SK-N-SH (cell line): ENCODE results near the gene ODAD3. TPM values are rescaled to one million over a fixed set of nuclear protein-coding genes. Genes with fewer than 3 reads are reported as not detected.

Source experiments
- CTCF ChIA-PET: fragments of 300-600, 350-600 bp; formaldehyde crosslinking; extraction: SDS; loops from one replicate; lab custom pipeline; 2021; lab: Yijun Ruan, JAX
- POLR2A ChIA-PET: fragments of 350-600 bp; sonication (Branson Sonifier 250); formaldehyde crosslinking; extraction: SDS; loops from one replicate; lab custom pipeline; 2020; ENCODE audit warnings: antibody characterized with exemption, inconsistent platforms; lab: Yijun Ruan, JAX
- DNase-seq: peaks from one replicate; pipeline ENCODE4 v3.0.0; 2012
- H2AFZ ChIP-seq: fragments of 200-600 bp; sonication (generic); 2 replicates; pipeline ENCODE4 v1.8.1; 2016; ENCODE audit warnings: antibody characterized with exemption, mild to moderate bottlenecking, low read depth
- H3F3A ChIP-seq: fragments of 200-600 bp; sonication (generic); replicated peaks from 2 replicates; pipeline ENCODE3; 2016; ENCODE audit warnings: antibody characterized with exemption, mild to moderate bottlenecking; ENCODE audit not compliant: insufficient read depth
- H3K27ac ChIP-seq, 2 experiments: fragments of 200-500 bp in 1 of 2; fragments of 200-600 bp in 1 of 2; sonication (Bioruptor generic) in 1 of 2; sonication (generic), shearing (Covaris generic) in 1 of 2; 2 replicates each; pipeline versions ENCODE4 v1.5.1 to v1.6.1; 2014 to 2016; ENCODE audit warnings: low read depth in 2 of 2, inconsistent platforms in 1 of 2, low read length in 1 of 2, mild to moderate bottlenecking in 1 of 2, mixed read lengths in 1 of 2
- H3K27me3 ChIP-seq: fragments of 200-600 bp; sonication (generic), shearing (Covaris generic); 2 replicates; pipeline ENCODE4 v1.6.1; 2016; ENCODE audit warnings: mixed run types; ENCODE audit not compliant: insufficient read depth
- H3K36me3 ChIP-seq, 2 experiments: fragments of 200-500 bp in 1 of 2; fragments of 200-600 bp in 1 of 2; sonication (Bioruptor generic) in 1 of 2; sonication (generic) in 1 of 2; replicated peaks in 1 of 2; 2 replicates each; pipeline versions ENCODE3 to v1.5.1; 2014 to 2016; ENCODE audit warnings: low read length in 1 of 2, mild to moderate bottlenecking in 1 of 2; ENCODE audit not compliant: insufficient read depth in 2 of 2, control insufficient read depth in 1 of 2
- H3K4me1 ChIP-seq, 2 experiments: fragments of 200-500 bp in 1 of 2; fragments of 200-600 bp in 1 of 2; sonication (Bioruptor generic) in 1 of 2; sonication (generic), shearing (Covaris generic) in 1 of 2; 2 replicates each; pipeline versions ENCODE4 v1.5.1 to v1.6.1; 2014 to 2016; ENCODE audit warnings: low read depth in 1 of 2, low read length in 1 of 2, mixed run types in 1 of 2; ENCODE audit not compliant: insufficient read depth in 2 of 2, control insufficient read depth in 1 of 2
- H3K4me2 ChIP-seq: fragments of 200-600 bp; sonication (generic), shearing (Covaris generic); 2 replicates; pipeline ENCODE4 v1.6.1; 2017; ENCODE audit warnings: mixed run types
- H3K4me3 ChIP-seq, 2 experiments: fragments of 200-500 bp in 1 of 2; fragments of 200-600 bp in 1 of 2; sonication (Bioruptor generic) in 1 of 2; sonication (generic), shearing (Covaris generic) in 1 of 2; 2 replicates each; pipeline versions ENCODE4 v1.5.1 to v1.8.1; 2014 to 2016; ENCODE audit warnings: low read depth in 2 of 2, inconsistent platforms in 1 of 2, low read length in 1 of 2, mild to moderate bottlenecking in 1 of 2, mixed read lengths in 1 of 2, moderate library complexity in 1 of 2
- H3K79me2 ChIP-seq: fragments of 200-600 bp; sonication (generic); 2 replicates; pipeline ENCODE4 v1.8.1; 2017; ENCODE audit warnings: mild to moderate bottlenecking; ENCODE audit not compliant: insufficient read depth
- H3K9ac ChIP-seq: fragments of 200-600 bp; sonication (generic); 2 replicates; pipeline ENCODE4 v1.6.1; 2017; ENCODE audit warnings: mixed run types
- H3K9me2 ChIP-seq: fragments of 200-600 bp; sonication (generic); 2 replicates; pipeline ENCODE4 v1.6.1; 2017; ENCODE audit warnings: mixed run types
- H3K9me3 ChIP-seq: fragments of 200-600 bp; sonication (generic); 2 replicates; pipeline ENCODE4 v1.6.1; 2017; ENCODE audit warnings: mixed run types, mild to moderate bottlenecking, moderate library complexity
- H4K20me1 ChIP-seq: fragments of 200-600 bp; sonication (generic); 2 replicates; pipeline ENCODE4 v1.6.1; 2017; ENCODE audit warnings: mild to moderate bottlenecking, mixed run types; ENCODE audit not compliant: insufficient read depth
- ELF1 ChIP-seq: IDR thresholded peaks from 2 replicates; pipeline ENCODE4 v1.4.0; 2012
- EP300 ChIP-seq, 2 experiments: IDR thresholded peaks; 2 replicates each; pipeline versions ENCODE4 v1.4.0 to v1.6.1; 2012; ENCODE audit warnings: borderline replicate concordance in 1 of 2, low read depth in 1 of 2, low read length in 1 of 2
- EZH2phosphoT487 ChIP-seq: fragments of 200-600 bp; sonication (generic); IDR thresholded peaks from 2 replicates; pipeline ENCODE4 v1.6.1; 2017; ENCODE audit warnings: low read depth, mixed run types, mild to moderate bottlenecking, antibody characterized with exemption, moderate library complexity, borderline replicate concordance
- NFIC ChIP-seq: IDR thresholded peaks from 2 replicates; pipeline ENCODE4 v1.4.0; 2012; ENCODE audit warnings: borderline replicate concordance
- NRF1 ChIP-seq: IDR thresholded peaks from 2 replicates; pipeline ENCODE4 v1.6.1; 2012; ENCODE audit warnings: low read depth, mild to moderate bottlenecking, low read length
- RAD21 ChIP-seq: IDR thresholded peaks from 2 replicates; pipeline ENCODE4 v1.6.1; 2012; ENCODE audit warnings: mild to moderate bottlenecking, low read length
- RCOR1 ChIP-seq: fragments of 150-350 bp; IDR thresholded peaks from 2 replicates; pipeline ENCODE4 v1.6.1; 2017; ENCODE audit warnings: antibody characterized with exemption, low read length
- SMC3 ChIP-seq: IDR thresholded peaks from 2 replicates; pipeline ENCODE4 v1.6.1; 2012; ENCODE audit warnings: low read depth, low read length, improper control_type of control experiment
- TAF1 ChIP-seq: IDR thresholded peaks from 2 replicates; pipeline ENCODE4 v1.6.1; 2012; ENCODE audit warnings: low read depth, mild to moderate bottlenecking, low read length, moderate library complexity, borderline replicate concordance
- TCF12 ChIP-seq: IDR thresholded peaks from 2 replicates; pipeline ENCODE4 v1.4.0; 2012
- TEAD4 ChIP-seq: IDR thresholded peaks from 2 replicates; pipeline ENCODE4 v1.4.0; 2012; ENCODE audit warnings: mild to moderate bottlenecking, borderline replicate concordance; ENCODE audit not compliant: insufficient read depth
- YY1 ChIP-seq: IDR thresholded peaks from 2 replicates; pipeline ENCODE4 v1.4.0; 2012; ENCODE audit warnings: low read depth, mild to moderate bottlenecking
- WGBS: methylation state at CpG from one replicate; pipeline ENCODE4 v1.1.6; 2017; ENCODE audit warnings: low lambda C conversion rate; 5-methylcytosine and 5-hydroxymethylcytosine counted together
- polyA plus RNA-seq, 3 experiments: library from polyadenylated mRNA; depleted of rRNA; stranded (reverse); fragments of >200 nt; gene quantifications; 2 replicates each; pipeline ENCODE4 v1.2.3, GENCODE V29; 2012
- TF ChIP-seq, protein P1 (sequence below): IDR thresholded peaks from 2 replicates; pipeline ENCODE4 v1.4.0; 2012; ENCODE audit warnings: low read depth, borderline replicate concordance
- TF ChIP-seq, protein P2 (sequence below): fragments of 150-350 bp; IDR thresholded peaks from 2 replicates; pipeline ENCODE4 v1.6.1; 2017; ENCODE audit warnings: antibody characterized with exemption, low read length, low read depth, borderline replicate concordance
- TF ChIP-seq, protein P3 (sequence below): IDR thresholded peaks from 2 replicates; pipeline ENCODE4 v1.4.0; 2012; ENCODE audit warnings: low read depth
- TF ChIP-seq, protein P4 (sequence below): fragments of 150-350 bp; IDR thresholded peaks from 2 replicates; pipeline ENCODE4 v1.6.1; 2016; ENCODE audit warnings: mild to moderate bottlenecking, low read depth, low read length

Gene ODAD3
- polyA plus RNA-seq, 1 of the 3 experiments (the other 2 are of a cell fraction), result 4.2 TPM

DNA sequence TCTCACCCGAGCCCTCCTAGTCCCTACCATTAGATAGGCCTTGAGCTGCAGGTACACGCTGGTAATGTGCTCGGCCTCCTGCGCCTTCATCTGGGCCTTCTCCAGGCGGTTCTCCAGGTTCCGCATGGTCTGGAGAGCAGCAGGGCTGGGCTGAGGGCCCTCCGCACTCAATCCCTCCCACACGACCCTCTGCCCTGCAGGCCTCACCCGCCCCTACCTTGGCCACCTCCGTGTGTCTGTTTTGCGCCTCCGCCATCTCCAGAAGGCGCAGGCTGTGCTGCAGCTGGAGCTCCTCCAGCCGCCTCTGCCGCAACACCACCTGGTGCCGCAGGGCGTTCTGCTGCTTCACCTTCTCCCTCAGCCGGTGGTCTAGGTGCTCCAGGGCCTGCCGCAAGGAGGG, 8.3 kb downstream of the ODAD3 start (continued):
- TF ChIP-seq, protein P1, sequence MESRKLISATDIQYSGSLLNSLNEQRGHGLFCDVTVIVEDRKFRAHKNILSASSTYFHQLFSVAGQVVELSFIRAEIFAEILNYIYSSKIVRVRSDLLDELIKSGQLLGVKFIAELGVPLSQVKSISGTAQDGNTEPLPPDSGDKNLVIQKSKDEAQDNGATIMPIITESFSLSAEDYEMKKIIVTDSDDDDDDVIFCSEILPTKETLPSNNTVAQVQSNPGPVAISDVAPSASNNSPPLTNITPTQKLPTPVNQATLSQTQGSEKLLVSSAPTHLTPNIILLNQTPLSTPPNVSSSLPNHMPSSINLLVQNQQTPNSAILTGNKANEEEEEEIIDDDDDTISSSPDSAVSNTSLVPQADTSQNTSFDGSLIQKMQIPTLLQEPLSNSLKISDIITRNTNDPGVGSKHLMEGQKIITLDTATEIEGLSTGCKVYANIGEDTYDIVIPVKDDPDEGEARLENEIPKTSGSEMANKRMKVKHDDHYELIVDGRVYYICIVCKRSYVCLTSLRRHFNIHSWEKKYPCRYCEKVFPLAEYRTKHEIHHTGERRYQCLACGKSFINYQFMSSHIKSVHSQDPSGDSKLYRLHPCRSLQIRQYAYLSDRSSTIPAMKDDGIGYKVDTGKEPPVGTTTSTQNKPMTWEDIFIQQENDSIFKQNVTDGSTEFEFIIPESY, result no peak
- TF ChIP-seq, all 33 proteins: peak for 0

DNA sequence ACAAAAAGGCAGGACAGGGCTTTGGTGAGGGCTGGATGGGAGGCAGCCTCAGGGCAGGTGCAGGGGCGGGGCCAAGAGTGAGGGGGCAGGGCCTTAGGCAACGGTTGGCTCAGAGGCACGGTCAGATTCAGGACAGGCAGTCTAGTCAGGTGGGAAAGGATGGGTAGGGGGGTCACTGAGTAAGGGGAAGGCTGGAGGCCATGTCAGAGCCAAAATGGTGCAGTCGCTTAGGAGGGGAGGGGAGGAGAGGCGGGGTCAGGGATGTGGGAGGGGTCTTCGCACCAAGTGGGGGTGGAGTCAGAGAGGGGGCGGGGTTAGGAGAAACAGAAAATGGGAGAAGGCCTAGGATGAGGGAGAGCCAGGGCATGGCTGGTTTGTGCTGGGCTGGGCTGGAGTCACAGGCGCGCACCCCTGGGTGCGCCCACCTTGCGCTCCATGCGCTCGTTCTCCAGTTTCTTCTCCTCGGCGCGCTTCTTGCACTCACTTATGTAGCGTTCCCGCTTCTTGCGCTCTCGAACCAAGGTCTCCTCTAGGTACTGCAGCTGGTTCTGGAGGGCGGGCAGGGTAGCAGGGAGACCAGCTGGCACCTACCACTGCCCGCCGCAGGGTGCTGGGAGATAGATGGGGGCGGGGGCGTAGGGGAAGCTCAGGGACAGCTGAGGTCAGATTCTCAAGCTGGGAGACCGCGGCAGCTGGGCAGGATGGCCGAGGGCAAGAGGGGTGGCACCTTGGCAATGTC, 9.0 kb downstream of the ODAD3 start:
- Histone ChIP-seq H3K4me2 (no peak overlapping the region), H3K27me3 (no peaks in the 10 kb centered on the region), H3F3A (peaks cover 6% of the 10 kb centered on the region), H2AFZ (no peak overlapping the region), H3K4me3 (no peak overlapping the region), H3K36me3 (no peaks in the 10 kb centered on the region), H3K27ac (no peak overlapping the region), H3K9me2 (no peaks in the 10 kb centered on the region), H4K20me1 (no peaks in the 10 kb centered on the region), H3K79me2 (no peaks in the 10 kb centered on the region), H3K4me1 (no peaks in the 10 kb centered on the region; a peak in 1 of 4 replicates), H3K9me3 (no peaks in the 10 kb centered on the region), H3K9ac (no peak overlapping the region)
- no peak for TF ChIP-seq SMC3
- TF ChIP-seq TEAD4, result no peak
- TF ChIP-seq, protein P2, sequence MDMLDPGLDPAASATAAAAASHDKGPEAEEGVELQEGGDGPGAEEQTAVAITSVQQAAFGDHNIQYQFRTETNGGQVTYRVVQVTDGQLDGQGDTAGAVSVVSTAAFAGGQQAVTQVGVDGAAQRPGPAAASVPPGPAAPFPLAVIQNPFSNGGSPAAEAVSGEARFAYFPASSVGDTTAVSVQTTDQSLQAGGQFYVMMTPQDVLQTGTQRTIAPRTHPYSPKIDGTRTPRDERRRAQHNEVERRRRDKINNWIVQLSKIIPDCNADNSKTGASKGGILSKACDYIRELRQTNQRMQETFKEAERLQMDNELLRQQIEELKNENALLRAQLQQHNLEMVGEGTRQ, result no peak
- TF ChIP-seq RAD21, result no peak
- TF ChIP-seq, protein P3, sequence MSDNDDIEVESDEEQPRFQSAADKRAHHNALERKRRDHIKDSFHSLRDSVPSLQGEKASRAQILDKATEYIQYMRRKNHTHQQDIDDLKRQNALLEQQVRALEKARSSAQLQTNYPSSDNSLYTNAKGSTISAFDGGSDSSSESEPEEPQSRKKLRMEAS, result no peak
- TF ChIP-seq NFIC, result no peak
- TF ChIP-seq EZH2phosphoT487, result no peak
- TF ChIP-seq TAF1, result no peak
- TF ChIP-seq YY1, result no peak
- TF ChIP-seq TCF12, result no peak
- TF ChIP-seq, protein P4, sequence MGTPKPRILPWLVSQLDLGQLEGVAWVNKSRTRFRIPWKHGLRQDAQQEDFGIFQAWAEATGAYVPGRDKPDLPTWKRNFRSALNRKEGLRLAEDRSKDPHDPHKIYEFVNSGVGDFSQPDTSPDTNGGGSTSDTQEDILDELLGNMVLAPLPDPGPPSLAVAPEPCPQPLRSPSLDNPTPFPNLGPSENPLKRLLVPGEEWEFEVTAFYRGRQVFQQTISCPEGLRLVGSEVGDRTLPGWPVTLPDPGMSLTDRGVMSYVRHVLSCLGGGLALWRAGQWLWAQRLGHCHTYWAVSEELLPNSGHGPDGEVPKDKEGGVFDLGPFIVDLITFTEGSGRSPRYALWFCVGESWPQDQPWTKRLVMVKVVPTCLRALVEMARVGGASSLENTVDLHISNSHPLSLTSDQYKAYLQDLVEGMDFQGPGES, result no peak
- TF ChIP-seq NRF1, result no peak
- TF ChIP-seq, protein P1, result no peak
- TF ChIP-seq EP300 (IDR thresholded peaks at IDR 0.05; ENCODE audit: borderline replicate concordance in 1 of 2, low read depth in 1 of 2, low read length in 1 of 2), result no peak
- no peak for TF ChIP-seq RCOR1
- TF ChIP-seq ELF1, result no peak
- CTCF ChIA-PET, result interaction anchor here (1.3 kb wide), 1 partner anchor 9 kb away, joined by 8 read pairs; the partner anchor contains the start of genes ODAD3 and PRKCSH
- WGBS, result 94% methylated on average over 28 of the region's 28 CpGs
- DNase-seq, result peak; percentile 72
- POLR2A ChIA-PET, result no interaction called here
